H1 (cell line): ENCODE measurements around the gene MAVS. TPM values are rescaled to one million over a fixed set of nuclear protein-coding genes. Genes with fewer than 3 reads are reported as not detected.

Experiments used
- CTCF ChIA-PET: fragments of 300-600 bp; sonication (Branson Sonifier 250); formaldehyde crosslinking; loops from one replicate; lab custom pipeline; 2021; ENCODE audit not compliant: partially characterized antibody; lab: Charles Lee
- POLR2A ChIA-PET: fragments of 300-600 bp; sonication (Branson Sonifier 250); formaldehyde crosslinking; loops from one replicate; lab custom pipeline; 2021; ENCODE audit warnings: inconsistent platforms; ENCODE audit not compliant: partially characterized antibody; lab: Charles Lee
- DNase-seq, 2 experiments: peaks; one replicate each; pipeline versions ENCODE4 v3.0.0 to v3.0.0-alpha.2; 2010 to 2022; ENCODE audit warnings: low spot score in 2 of 2, low read depth in 1 of 2, mixed read lengths in 1 of 2
- FAIRE-seq: peaks from 2 replicates; lab custom pipeline; 2011; peaks lifted over from hg19 to GRCh38; lab: Jason Lieb, UNC
- H2AFZ ChIP-seq: 2 replicates; pipeline ENCODE4 v1.8.1; 2012; ENCODE audit warnings: low read length, inconsistent platforms
- H2AK5ac ChIP-seq: 2 replicates; pipeline ENCODE4 v1.6.1; 2013; ENCODE audit warnings: low read depth, low read length
- H2BK120ac ChIP-seq: replicated peaks from 2 replicates; pipeline ENCODE3; 2013; ENCODE audit warnings: low read depth, low read length, inconsistent platforms
- H2BK12ac ChIP-seq: 2 replicates; pipeline ENCODE4 v1.6.1; 2013; ENCODE audit warnings: low read depth, low read length
- H2BK15ac ChIP-seq: 2 replicates; pipeline ENCODE4 v1.6.1; 2013; ENCODE audit warnings: low read length
- H2BK20ac ChIP-seq: 2 replicates; pipeline ENCODE4 v1.6.1; 2013; ENCODE audit warnings: low read length
- H2BK5ac ChIP-seq: 2 replicates; pipeline ENCODE4 v1.6.1; 2013; ENCODE audit warnings: low read depth, low read length
- H3K14ac ChIP-seq: 2 replicates; pipeline ENCODE4 v1.6.1; 2013; ENCODE audit warnings: inconsistent platforms; ENCODE audit not compliant: insufficient read length
- H3K18ac ChIP-seq: 2 replicates; pipeline ENCODE4 v1.6.1; 2013; ENCODE audit warnings: low read length; ENCODE audit errors: extremely low read depth
- H3K23ac ChIP-seq: 2 replicates; pipeline ENCODE4 v1.6.1; 2013; ENCODE audit warnings: inconsistent platforms; ENCODE audit not compliant: insufficient read length
- H3K23me2 ChIP-seq: 2 replicates; pipeline ENCODE4 v1.6.1; 2013; ENCODE audit warnings: low read depth, low read length
- H3K27ac ChIP-seq: 2 replicates; pipeline ENCODE4 v1.6.1; 2011; ENCODE audit warnings: low read depth, low read length, inconsistent platforms
- H3K27me3 ChIP-seq, 4 experiments: replicated peaks in 1 of 4; 1 replicate in 1 of 4; 2 replicates in 3 of 4; pipeline versions ENCODE4 v1.6.1 to v1.8.1; 2011 to 2013; ENCODE audit warnings: low read length in 3 of 4, mild to moderate bottlenecking in 3 of 4, inconsistent platforms in 2 of 4, mixed read lengths in 2 of 4, moderate library complexity in 1 of 4; ENCODE audit not compliant: control insufficient read depth in 3 of 4, insufficient read depth in 3 of 4; ENCODE audit errors: extremely low read depth in 1 of 4
- H3K36me3 ChIP-seq, 4 experiments: 2 replicates each; pipeline versions ENCODE4 v1.6.1 to v1.8.1; 2011 to 2013; ENCODE audit warnings: mild to moderate bottlenecking in 4 of 4, low read length in 3 of 4, moderate library complexity in 2 of 4, control low read depth in 1 of 4, inconsistent platforms in 1 of 4; ENCODE audit not compliant: insufficient read depth in 4 of 4, control insufficient read depth in 2 of 4
- H3K4ac ChIP-seq: replicated peaks from 2 replicates; pipeline ENCODE3; 2013; ENCODE audit warnings: low read length, low read depth, mixed read lengths, inconsistent platforms; ENCODE audit not compliant: insufficient read length
- H3K4me1 ChIP-seq, 4 experiments: replicated peaks in 1 of 4; 1 replicate in 1 of 4; 2 replicates in 3 of 4; pipeline versions ENCODE4 v1.6.1 to v1.8.1; 2011 to 2013; ENCODE audit warnings: low read length in 3 of 4, inconsistent platforms in 2 of 4, mixed read lengths in 1 of 4; ENCODE audit not compliant: insufficient read depth in 4 of 4, control insufficient read depth in 3 of 4
- H3K4me2 ChIP-seq, 2 experiments: 2 replicates each; pipeline versions ENCODE4 v1.6.1 to v1.8.1; 2011 to 2013; ENCODE audit warnings: low read depth in 2 of 2, low read length in 2 of 2, control low read depth in 1 of 2, inconsistent platforms in 1 of 2, mild to moderate bottlenecking in 1 of 2; ENCODE audit not compliant: insufficient read depth in 1 of 2
- H3K4me3 ChIP-seq, 4 experiments: fragments of 200-600, 300-600 bp in 1 of 4; sonication (generic), shearing (Covaris generic), sonication (Bioruptor Twin) in 1 of 4; 2 replicates each; pipeline versions ENCODE4 v1.5.1 to v1.8.1; 2011 to 2016; ENCODE audit warnings: low read length in 4 of 4, low read depth in 3 of 4, control low read depth in 2 of 4, inconsistent platforms in 2 of 4, mild to moderate bottlenecking in 2 of 4, mixed read lengths in 1 of 4, moderate library complexity in 1 of 4; ENCODE audit not compliant: insufficient read depth in 2 of 4; ENCODE audit errors: extremely low read depth in 1 of 4
- H3K56ac ChIP-seq: replicated peaks from 2 replicates; pipeline ENCODE3; 2013; ENCODE audit warnings: low read depth, mild to moderate bottlenecking, mixed read lengths, low read length, inconsistent platforms; ENCODE audit not compliant: insufficient read length
- H3K79me1 ChIP-seq: 2 replicates; pipeline ENCODE4 v1.6.1; 2013; ENCODE audit warnings: low read depth, low read length, control low read depth
- H3K79me2 ChIP-seq, 2 experiments: 2 replicates each; pipeline versions ENCODE4 v1.6.1 to v1.8.1; 2012 to 2013; ENCODE audit warnings: low read length in 2 of 2, mild to moderate bottlenecking in 2 of 2, inconsistent platforms in 1 of 2; ENCODE audit not compliant: insufficient read depth in 2 of 2, control insufficient read depth in 1 of 2
- H3K9ac ChIP-seq, 4 experiments: replicated peaks in 1 of 4; 1 replicate in 1 of 4; 2 replicates in 3 of 4; pipeline versions ENCODE4 v1.6.1 to v1.8.1; 2011 to 2013; ENCODE audit warnings: low read depth in 3 of 4, low read length in 3 of 4, control low read depth in 2 of 4, mild to moderate bottlenecking in 2 of 4, moderate library complexity in 2 of 4, inconsistent platforms in 1 of 4; ENCODE audit errors: extremely low read depth in 1 of 4
- H3K9me3 ChIP-seq, 2 experiments: 2 replicates each; pipeline versions ENCODE4 v1.6.1 to v1.8.1; 2012 to 2013; ENCODE audit warnings: mild to moderate bottlenecking in 2 of 2, moderate library complexity in 2 of 2, control low read depth in 1 of 2, inconsistent platforms in 1 of 2, low read depth in 1 of 2, low read length in 1 of 2, mixed read lengths in 1 of 2; ENCODE audit not compliant: insufficient read depth in 2 of 2
- H4K20me1 ChIP-seq, 2 experiments: replicated peaks in 1 of 2; 2 replicates each; pipeline versions ENCODE3 to v1.8.1; 2011 to 2013; ENCODE audit warnings: inconsistent platforms in 2 of 2, low read length in 2 of 2, mild to moderate bottlenecking in 1 of 2; ENCODE audit not compliant: insufficient read depth in 2 of 2, control insufficient read depth in 1 of 2
- H4K5ac ChIP-seq: 2 replicates; pipeline ENCODE4 v1.6.1; 2013; ENCODE audit warnings: low read length, low read depth, mixed read lengths, inconsistent platforms; ENCODE audit not compliant: insufficient read length
- H4K8ac ChIP-seq: 2 replicates; pipeline ENCODE4 v1.8.0; 2013; ENCODE audit warnings: mild to moderate bottlenecking, moderate library complexity, low read length, inconsistent platforms; ENCODE audit not compliant: insufficient read depth; ENCODE audit errors: extremely low read depth
- H4K91ac ChIP-seq: replicated peaks from 2 replicates; pipeline ENCODE3; 2013; ENCODE audit warnings: low read length, mixed read lengths, inconsistent platforms; ENCODE audit not compliant: insufficient read length
- CREB1 ChIP-seq: IDR thresholded peaks from 2 replicates; pipeline ENCODE4 v1.6.1; 2012; ENCODE audit warnings: inconsistent platforms
- EZH2 ChIP-seq: fragments of 200-600 bp; sonication (generic); IDR thresholded peaks from 2 replicates; pipeline ENCODE4 v1.7.1; 2012; ENCODE audit warnings: low read depth, mild to moderate bottlenecking, moderate library complexity, low read length, inconsistent platforms; ENCODE audit not compliant: severe bottlenecking
- RBBP5 ChIP-seq: IDR thresholded peaks from 2 replicates; pipeline ENCODE4 v1.7.1; 2012; ENCODE audit warnings: low read depth, mild to moderate bottlenecking, inconsistent platforms, low read length, moderate library complexity, borderline replicate concordance
- RFX5 ChIP-seq: IDR thresholded peaks from 2 replicates; pipeline ENCODE4 v1.6.1; 2011; ENCODE audit warnings: low read depth, low read length, improper control_type of control experiment, borderline replicate concordance
- RXRA ChIP-seq: IDR thresholded peaks from 2 replicates; pipeline ENCODE4 v1.6.1; 2011; ENCODE audit warnings: low read depth, mild to moderate bottlenecking, low read length, moderate library complexity; ENCODE audit not compliant: insufficient read depth
- SP4 ChIP-seq: IDR thresholded peaks from 2 replicates; pipeline ENCODE4 v1.6.1; 2012; ENCODE audit warnings: low read length, inconsistent platforms
- SUZ12 ChIP-seq: fragments of 200-600 bp; sonication (generic); IDR thresholded peaks from 2 replicates; pipeline ENCODE4 v1.6.1; 2012; ENCODE audit warnings: mild to moderate bottlenecking, inconsistent platforms, low read length, moderate library complexity, mixed read lengths
- TAF7 ChIP-seq: optimal IDR thresholded peaks from 2 replicates; pipeline ENCODE3; 2011; ENCODE audit warnings: low read depth, mild to moderate bottlenecking, inconsistent platforms, low read length, moderate library complexity, borderline replicate concordance
- YY1 ChIP-seq: IDR thresholded peaks from 2 replicates; pipeline ENCODE4 v1.6.1; 2011; ENCODE audit warnings: low read depth, mild to moderate bottlenecking, low read length
- WGBS, 2 experiments: shearing (Covaris generic) in 1 of 2; methylation state at CpG; one replicate each; pipeline versions ENCODE4 v1.1.6 to v1.1.7; 2013 to 2015; ENCODE audit warnings: low lambda C conversion rate in 2 of 2, mixed read lengths in 2 of 2, inconsistent platforms in 1 of 2, low coverage in 1 of 2, missing lambda C conversion rate in 1 of 2; ENCODE audit not compliant: insufficient replicate concordance in 2 of 2, insufficient coverage in 1 of 2, insufficient read length in 1 of 2; ENCODE audit errors: extremely low coverage in 1 of 2, missing lambda C conversion rate in 1 of 2; 5-methylcytosine and 5-hydroxymethylcytosine counted together
- polyA plus RNA-seq, 7 experiments: library from polyadenylated mRNA; depleted of rRNA in 3 of 7; stranded (reverse) in 5 of 7; unstranded in 2 of 7; fragments of >200 nt in 5 of 7; fragments of 200-250 nt in 2 of 7; gene quantifications; 1 replicate in 5 of 7; 2 replicates in 1 of 7; 4 replicates in 1 of 7; pipeline versions ENCODE4 v1.2.1 to v1.2.3, GENCODE V29; 2011 to 2013; ENCODE audit warnings: missing spikeins in 2 of 7, mixed read lengths in 2 of 7
- total RNA-seq: library from RNA; stranded (reverse); fragmentation: NEBNext Ultra II Directional; extraction: Animal tissue kit (Norgen Biotek cat#: 25700); gene quantifications from 2 replicates; pipeline ENCODE4 v1.2.1, GENCODE V29; 2021
- TF ChIP-seq, protein P1 (sequence below): IDR thresholded peaks from 2 replicates; pipeline ENCODE4 v1.6.1; 2012; ENCODE audit warnings: inconsistent platforms
- TF ChIP-seq, protein P2 (sequence below), 3 experiments: IDR thresholded peaks; 1 replicate in 2 of 3; 2 replicates in 1 of 3; pipeline versions ENCODE4 v1.5.1 to v1.6.1; 2011; ENCODE audit warnings: low read length in 3 of 3, mild to moderate bottlenecking in 3 of 3, inconsistent platforms in 2 of 3, low read depth in 1 of 3, moderate library complexity in 1 of 3; ENCODE audit not compliant: insufficient read depth in 1 of 3; ENCODE audit errors: control extremely low read depth in 1 of 3

MAVS gene
- total and polyA plus RNA-seq, 2 of the 8 experiments (the other 6 are each of a cell fraction or from before 2014, with no cell fraction given): 9.9 to 24.3 TPM

DNA sequence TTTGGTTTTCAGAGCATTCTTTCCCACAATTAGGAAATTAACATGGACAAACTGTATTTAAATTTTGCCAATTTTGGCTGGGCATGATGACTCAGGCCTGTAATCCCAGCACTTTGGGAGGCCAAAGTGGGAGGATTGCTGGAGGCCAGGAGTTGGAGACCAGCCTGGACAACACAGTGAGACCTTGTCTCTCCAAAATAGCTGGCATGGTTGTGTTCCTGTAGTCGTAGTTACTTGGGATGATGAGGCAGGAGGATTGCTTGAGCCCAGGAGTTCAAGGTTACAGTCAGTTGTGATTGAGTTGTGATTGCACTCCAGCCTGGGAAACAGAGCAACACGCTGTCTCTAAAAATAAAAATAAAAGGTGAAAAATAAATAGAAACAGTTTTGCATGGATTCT is 57.6 kb downstream of the MAVS start:
- Histone ChIP-seq H3K79me2 (peaks cover 38 to 99% of the 10 kb centered on the region in 2 experiments), H2AK5ac (no peak overlapping the region), H3K14ac (no peak overlapping the region), H3K9me3 (no peaks in the 10 kb centered on the region), H4K91ac (no peak overlapping the region), H4K8ac (no peak overlapping the region), H2BK5ac (no peak overlapping the region), H3K4ac (no peak overlapping the region), H4K20me1 (peaks cover 23 to 25% of the 10 kb centered on the region in 2 experiments), H2BK15ac (no peak overlapping the region), H2BK120ac (no peak overlapping the region), H3K23me2 (no peaks in the 10 kb centered on the region), H3K4me1 (peaks cover 0 to 3% (median 0%) of the 10 kb centered on the region in 4 experiments; a peak in 1 of 7 replicates), H3K36me3 (peaks cover 7 to 20% (median 14%) of the 10 kb centered on the region in 4 experiments), H3K56ac (no peak overlapping the region), H2BK20ac (no peak overlapping the region), H4K5ac (no peak overlapping the region), H2BK12ac (no peak overlapping the region), H3K23ac (no peak overlapping the region), H3K9ac (no peak overlapping the region), H3K79me1 (peaks cover 2% of the 10 kb centered on the region; the same call in 1 of the 2 replicates), H3K4me2 (no peak overlapping the region), H2AFZ (no peak overlapping the region), H3K27ac (no peak overlapping the region), H3K18ac (no peak overlapping the region), H3K27me3 (no peaks in the 10 kb centered on the region), H3K4me3 (no peak overlapping the region)
- no peak for DNase-seq
- CTCF ChIA-PET: interaction anchor here (0.8 kb wide), 1 partner anchor 18 kb away, joined by 3 read pairs; no protein-coding TSS in a partner anchor
- 95% methylated on average over 2 of the region's 2 CpGs; no CpG with 5 or more reads in 1 of the 2 experiments for WGBS, 2 experiments
- no peak for FAIRE-seq
- POLR2A ChIA-PET: interaction anchor here (0.5 to 1.0 kb wide), 2 partner anchors 14 to 27 kb away, joined by 3 read pairs; no protein-coding TSS in a partner anchor
- TF ChIP-seq YY1 (no peak), EZH2 (no peak), SUZ12 (no peak), RXRA (no peak), SP4 (no peak), CREB1 (no peak), RBBP5 (no peak), RFX5 (no peak), TAF7 (no peak)
- TF ChIP-seq, protein P1, sequence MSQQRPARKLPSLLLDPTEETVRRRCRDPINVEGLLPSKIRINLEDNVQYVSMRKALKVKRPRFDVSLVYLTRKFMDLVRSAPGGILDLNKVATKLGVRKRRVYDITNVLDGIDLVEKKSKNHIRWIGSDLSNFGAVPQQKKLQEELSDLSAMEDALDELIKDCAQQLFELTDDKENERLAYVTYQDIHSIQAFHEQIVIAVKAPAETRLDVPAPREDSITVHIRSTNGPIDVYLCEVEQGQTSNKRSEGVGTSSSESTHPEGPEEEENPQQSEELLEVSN: no peak
- TF ChIP-seq, protein P2, sequence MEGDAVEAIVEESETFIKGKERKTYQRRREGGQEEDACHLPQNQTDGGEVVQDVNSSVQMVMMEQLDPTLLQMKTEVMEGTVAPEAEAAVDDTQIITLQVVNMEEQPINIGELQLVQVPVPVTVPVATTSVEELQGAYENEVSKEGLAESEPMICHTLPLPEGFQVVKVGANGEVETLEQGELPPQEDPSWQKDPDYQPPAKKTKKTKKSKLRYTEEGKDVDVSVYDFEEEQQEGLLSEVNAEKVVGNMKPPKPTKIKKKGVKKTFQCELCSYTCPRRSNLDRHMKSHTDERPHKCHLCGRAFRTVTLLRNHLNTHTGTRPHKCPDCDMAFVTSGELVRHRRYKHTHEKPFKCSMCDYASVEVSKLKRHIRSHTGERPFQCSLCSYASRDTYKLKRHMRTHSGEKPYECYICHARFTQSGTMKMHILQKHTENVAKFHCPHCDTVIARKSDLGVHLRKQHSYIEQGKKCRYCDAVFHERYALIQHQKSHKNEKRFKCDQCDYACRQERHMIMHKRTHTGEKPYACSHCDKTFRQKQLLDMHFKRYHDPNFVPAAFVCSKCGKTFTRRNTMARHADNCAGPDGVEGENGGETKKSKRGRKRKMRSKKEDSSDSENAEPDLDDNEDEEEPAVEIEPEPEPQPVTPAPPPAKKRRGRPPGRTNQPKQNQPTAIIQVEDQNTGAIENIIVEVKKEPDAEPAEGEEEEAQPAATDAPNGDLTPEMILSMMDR (IDR thresholded peaks at IDR 0.05; ENCODE audit: control extremely low read depth in 1 of 3, insufficient read depth in 1 of 3, low read depth in 1 of 3, low read length in 3 of 3): no peak
